SK-N-SH (cell line): ENCODE data around the gene CHRM4. TPM values are rescaled to one million over a fixed set of nuclear protein-coding genes. Genes with fewer than 3 reads are reported as not detected.

Experiments used
- CTCF ChIA-PET: fragments of 300-600, 350-600 bp; formaldehyde crosslinking; extraction: SDS; loops from one replicate; lab custom pipeline; 2021; lab: Yijun Ruan, JAX
- POLR2A ChIA-PET: fragments of 350-600 bp; sonication (Branson Sonifier 250); formaldehyde crosslinking; extraction: SDS; loops from one replicate; lab custom pipeline; 2020; ENCODE audit warnings: antibody characterized with exemption, inconsistent platforms; lab: Yijun Ruan, JAX
- DNase-seq: peaks from one replicate; pipeline ENCODE4 v3.0.0; 2012
- H2AFZ ChIP-seq: fragments of 200-600 bp; sonication (generic); 2 replicates; pipeline ENCODE4 v1.8.1; 2016; ENCODE audit warnings: antibody characterized with exemption, mild to moderate bottlenecking, low read depth
- H3F3A ChIP-seq: fragments of 200-600 bp; sonication (generic); replicated peaks from 2 replicates; pipeline ENCODE3; 2016; ENCODE audit warnings: antibody characterized with exemption, mild to moderate bottlenecking; ENCODE audit not compliant: insufficient read depth
- H3K27ac ChIP-seq, 2 experiments: fragments of 200-500 bp in 1 of 2; fragments of 200-600 bp in 1 of 2; sonication (Bioruptor generic) in 1 of 2; sonication (generic), shearing (Covaris generic) in 1 of 2; 2 replicates each; pipeline versions ENCODE4 v1.5.1 to v1.6.1; 2014 to 2016; ENCODE audit warnings: low read depth in 2 of 2, inconsistent platforms in 1 of 2, low read length in 1 of 2, mild to moderate bottlenecking in 1 of 2, mixed read lengths in 1 of 2
- H3K27me3 ChIP-seq: fragments of 200-600 bp; sonication (generic), shearing (Covaris generic); 2 replicates; pipeline ENCODE4 v1.6.1; 2016; ENCODE audit warnings: mixed run types; ENCODE audit not compliant: insufficient read depth
- H3K36me3 ChIP-seq, 2 experiments: fragments of 200-500 bp in 1 of 2; fragments of 200-600 bp in 1 of 2; sonication (Bioruptor generic) in 1 of 2; sonication (generic) in 1 of 2; replicated peaks in 1 of 2; 2 replicates each; pipeline versions ENCODE3 to v1.5.1; 2014 to 2016; ENCODE audit warnings: low read length in 1 of 2, mild to moderate bottlenecking in 1 of 2; ENCODE audit not compliant: insufficient read depth in 2 of 2, control insufficient read depth in 1 of 2
- H3K4me1 ChIP-seq, 2 experiments: fragments of 200-500 bp in 1 of 2; fragments of 200-600 bp in 1 of 2; sonication (Bioruptor generic) in 1 of 2; sonication (generic), shearing (Covaris generic) in 1 of 2; 2 replicates each; pipeline versions ENCODE4 v1.5.1 to v1.6.1; 2014 to 2016; ENCODE audit warnings: low read depth in 1 of 2, low read length in 1 of 2, mixed run types in 1 of 2; ENCODE audit not compliant: insufficient read depth in 2 of 2, control insufficient read depth in 1 of 2
- H3K4me2 ChIP-seq: fragments of 200-600 bp; sonication (generic), shearing (Covaris generic); 2 replicates; pipeline ENCODE4 v1.6.1; 2017; ENCODE audit warnings: mixed run types
- H3K4me3 ChIP-seq, 2 experiments: fragments of 200-500 bp in 1 of 2; fragments of 200-600 bp in 1 of 2; sonication (Bioruptor generic) in 1 of 2; sonication (generic), shearing (Covaris generic) in 1 of 2; 2 replicates each; pipeline versions ENCODE4 v1.5.1 to v1.8.1; 2014 to 2016; ENCODE audit warnings: low read depth in 2 of 2, inconsistent platforms in 1 of 2, low read length in 1 of 2, mild to moderate bottlenecking in 1 of 2, mixed read lengths in 1 of 2, moderate library complexity in 1 of 2
- H3K79me2 ChIP-seq: fragments of 200-600 bp; sonication (generic); 2 replicates; pipeline ENCODE4 v1.8.1; 2017; ENCODE audit warnings: mild to moderate bottlenecking; ENCODE audit not compliant: insufficient read depth
- H3K9ac ChIP-seq: fragments of 200-600 bp; sonication (generic); 2 replicates; pipeline ENCODE4 v1.6.1; 2017; ENCODE audit warnings: mixed run types
- H3K9me2 ChIP-seq: fragments of 200-600 bp; sonication (generic); 2 replicates; pipeline ENCODE4 v1.6.1; 2017; ENCODE audit warnings: mixed run types
- H3K9me3 ChIP-seq: fragments of 200-600 bp; sonication (generic); 2 replicates; pipeline ENCODE4 v1.6.1; 2017; ENCODE audit warnings: mixed run types, mild to moderate bottlenecking, moderate library complexity
- H4K20me1 ChIP-seq: fragments of 200-600 bp; sonication (generic); 2 replicates; pipeline ENCODE4 v1.6.1; 2017; ENCODE audit warnings: mild to moderate bottlenecking, mixed run types; ENCODE audit not compliant: insufficient read depth
- CHD2 ChIP-seq: fragments of 150-350 bp; IDR thresholded peaks from 2 replicates; pipeline ENCODE4 v1.6.1; 2018; ENCODE audit warnings: low read length; ENCODE audit not compliant: partially characterized antibody
- EZH2phosphoT487 ChIP-seq: fragments of 200-600 bp; sonication (generic); IDR thresholded peaks from 2 replicates; pipeline ENCODE4 v1.6.1; 2017; ENCODE audit warnings: low read depth, mixed run types, mild to moderate bottlenecking, antibody characterized with exemption, moderate library complexity, borderline replicate concordance
- FOXJ3 ChIP-seq: sonication (generic); formaldehyde crosslinking; IDR thresholded peaks from 2 replicates; pipeline ENCODE4 v1.5.1; 2020; ENCODE audit warnings: mild to moderate bottlenecking, missing genetic modification reagents
- GABPA ChIP-seq: IDR thresholded peaks from 2 replicates; pipeline ENCODE4 v1.4.0; 2012; ENCODE audit warnings: low read depth, mild to moderate bottlenecking
- JUND ChIP-seq: IDR thresholded peaks from 2 replicates; pipeline ENCODE4 v1.4.0; 2012
- MEF2A ChIP-seq: IDR thresholded peaks from 2 replicates; pipeline ENCODE4 v1.4.0; 2012; ENCODE audit warnings: low read depth, borderline replicate concordance
- MXI1 ChIP-seq: IDR thresholded peaks from 2 replicates; pipeline ENCODE4 v1.6.1; 2012; ENCODE audit warnings: mild to moderate bottlenecking, low read depth, low read length, improper control_type of control experiment
- NRF1 ChIP-seq: IDR thresholded peaks from 2 replicates; pipeline ENCODE4 v1.6.1; 2012; ENCODE audit warnings: low read depth, mild to moderate bottlenecking, low read length
- POLR2AphosphoS5 ChIP-seq: IDR thresholded peaks from 2 replicates; pipeline ENCODE4 v1.6.1; 2012; ENCODE audit warnings: low read depth, low read length
- RAD21 ChIP-seq: IDR thresholded peaks from 2 replicates; pipeline ENCODE4 v1.6.1; 2012; ENCODE audit warnings: mild to moderate bottlenecking, low read length
- RCOR1 ChIP-seq: fragments of 150-350 bp; IDR thresholded peaks from 2 replicates; pipeline ENCODE4 v1.6.1; 2017; ENCODE audit warnings: antibody characterized with exemption, low read length
- SIN3A ChIP-seq: IDR thresholded peaks from 2 replicates; pipeline ENCODE4 v1.6.1; 2012; ENCODE audit warnings: low read depth, mild to moderate bottlenecking, low read length, moderate library complexity, borderline replicate concordance
- SMC3 ChIP-seq: IDR thresholded peaks from 2 replicates; pipeline ENCODE4 v1.6.1; 2012; ENCODE audit warnings: low read depth, low read length, improper control_type of control experiment
- TEAD4 ChIP-seq: IDR thresholded peaks from 2 replicates; pipeline ENCODE4 v1.4.0; 2012; ENCODE audit warnings: mild to moderate bottlenecking, borderline replicate concordance; ENCODE audit not compliant: insufficient read depth
- WGBS: methylation state at CpG from one replicate; pipeline ENCODE4 v1.1.6; 2017; ENCODE audit warnings: low lambda C conversion rate; 5-methylcytosine and 5-hydroxymethylcytosine counted together
- polyA plus RNA-seq, 3 experiments: library from polyadenylated mRNA; depleted of rRNA; stranded (reverse); fragments of >200 nt; gene quantifications; 2 replicates each; pipeline ENCODE4 v1.2.3, GENCODE V29; 2012
- TF ChIP-seq, protein P1 (sequence below): IDR thresholded peaks from 2 replicates; pipeline ENCODE4 v1.6.1; 2012; ENCODE audit warnings: mild to moderate bottlenecking, low read depth, low read length, moderate library complexity
- TF ChIP-seq, protein P2 (sequence below): fragments of 150-350 bp; IDR thresholded peaks from 2 replicates; pipeline ENCODE4 v1.6.1; 2017; ENCODE audit warnings: antibody characterized with exemption, low read length, low read depth, borderline replicate concordance
- TF ChIP-seq, protein P3 (sequence below): fragments of 200-600 bp; sonication (generic); IDR thresholded peaks from 2 replicates; pipeline ENCODE4 v1.6.1; 2017; ENCODE audit warnings: antibody characterized with exemption, mild to moderate bottlenecking, moderate library complexity

Gene CHRM4
- polyA plus RNA-seq, 1 of the 3 experiments (the other 2 are of a cell fraction), result 0.26 TPM

DNA sequence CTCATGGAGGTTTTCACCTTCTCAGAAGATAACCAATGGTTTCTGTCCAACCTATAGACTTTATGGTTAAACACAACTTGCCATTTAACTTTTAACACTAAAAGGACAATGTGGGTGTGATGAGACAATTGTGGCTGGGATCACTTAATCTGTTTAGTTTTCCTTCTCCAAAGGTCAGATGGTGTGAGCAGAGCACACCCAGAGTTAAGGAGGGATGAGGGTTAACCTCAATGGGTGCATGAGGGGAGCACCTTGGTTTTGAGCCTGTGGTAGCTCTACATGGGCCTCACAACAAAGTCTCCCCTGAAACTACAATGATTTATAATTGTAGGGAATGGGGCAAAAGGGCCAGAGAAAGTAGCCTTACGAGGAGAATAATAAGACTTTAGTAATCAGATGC, 28.9 kb upstream of the CHRM4 start (continued):
- TF ChIP-seq MEF2A (no peak), EZH2phosphoT487 (no peak), SIN3A (no peak)

DNA sequence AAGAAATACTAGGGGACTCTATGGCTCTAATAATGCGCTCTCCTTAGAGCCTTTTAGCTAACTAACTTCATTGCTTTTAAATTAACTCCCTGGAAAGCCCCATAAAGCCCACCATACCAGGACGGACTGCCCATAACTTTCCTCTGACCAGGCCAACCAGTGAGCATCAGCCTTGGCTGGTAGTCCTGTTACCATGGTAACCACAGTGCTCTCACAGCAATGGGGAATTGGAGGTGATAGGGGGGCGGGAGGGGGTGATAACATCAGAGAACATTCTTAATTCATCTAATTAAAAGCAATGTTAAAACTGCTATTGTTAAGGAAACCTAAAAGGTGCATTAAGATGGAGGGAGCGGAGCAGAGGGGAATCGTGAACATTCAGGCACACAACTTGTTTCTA, 27.2 kb upstream of the CHRM4 start:
- H3K4me2 ChIP-seq, result no peak overlapping the region
- no peak for DNase-seq
- H3K9me2 ChIP-seq, result no peaks in the 10 kb centered on the region
- 92% methylated on average over 5 of the region's 5 CpGs for WGBS
- no peak overlapping the region for H3K4me3 ChIP-seq
- H3K4me1 ChIP-seq, result peaks cover 3 to 10% of the 10 kb centered on the region in 2 experiments; a peak in 2 of 4 replicates
- POLR2A ChIA-PET, result no interaction called here
- no peak overlapping the region for H2AFZ ChIP-seq
- H3K9me3 ChIP-seq, result no peaks in the 10 kb centered on the region
- H3K79me2 ChIP-seq, result no peaks in the 10 kb centered on the region
- no peaks in the 10 kb centered on the region for H3K27me3 ChIP-seq
- TF ChIP-seq, protein P1, sequence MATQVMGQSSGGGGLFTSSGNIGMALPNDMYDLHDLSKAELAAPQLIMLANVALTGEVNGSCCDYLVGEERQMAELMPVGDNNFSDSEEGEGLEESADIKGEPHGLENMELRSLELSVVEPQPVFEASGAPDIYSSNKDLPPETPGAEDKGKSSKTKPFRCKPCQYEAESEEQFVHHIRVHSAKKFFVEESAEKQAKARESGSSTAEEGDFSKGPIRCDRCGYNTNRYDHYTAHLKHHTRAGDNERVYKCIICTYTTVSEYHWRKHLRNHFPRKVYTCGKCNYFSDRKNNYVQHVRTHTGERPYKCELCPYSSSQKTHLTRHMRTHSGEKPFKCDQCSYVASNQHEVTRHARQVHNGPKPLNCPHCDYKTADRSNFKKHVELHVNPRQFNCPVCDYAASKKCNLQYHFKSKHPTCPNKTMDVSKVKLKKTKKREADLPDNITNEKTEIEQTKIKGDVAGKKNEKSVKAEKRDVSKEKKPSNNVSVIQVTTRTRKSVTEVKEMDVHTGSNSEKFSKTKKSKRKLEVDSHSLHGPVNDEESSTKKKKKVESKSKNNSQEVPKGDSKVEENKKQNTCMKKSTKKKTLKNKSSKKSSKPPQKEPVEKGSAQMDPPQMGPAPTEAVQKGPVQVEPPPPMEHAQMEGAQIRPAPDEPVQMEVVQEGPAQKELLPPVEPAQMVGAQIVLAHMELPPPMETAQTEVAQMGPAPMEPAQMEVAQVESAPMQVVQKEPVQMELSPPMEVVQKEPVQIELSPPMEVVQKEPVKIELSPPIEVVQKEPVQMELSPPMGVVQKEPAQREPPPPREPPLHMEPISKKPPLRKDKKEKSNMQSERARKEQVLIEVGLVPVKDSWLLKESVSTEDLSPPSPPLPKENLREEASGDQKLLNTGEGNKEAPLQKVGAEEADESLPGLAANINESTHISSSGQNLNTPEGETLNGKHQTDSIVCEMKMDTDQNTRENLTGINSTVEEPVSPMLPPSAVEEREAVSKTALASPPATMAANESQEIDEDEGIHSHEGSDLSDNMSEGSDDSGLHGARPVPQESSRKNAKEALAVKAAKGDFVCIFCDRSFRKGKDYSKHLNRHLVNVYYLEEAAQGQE, result no peak
- no peak for TF ChIP-seq POLR2AphosphoS5
- TF ChIP-seq RAD21, result no peak
- no peak for TF ChIP-seq CHD2
- TF ChIP-seq JUND, result no peak
- no peak for TF ChIP-seq EZH2phosphoT487
- no peak for TF ChIP-seq FOXJ3 (CRISPR knock-in tag)
- TF ChIP-seq RCOR1, result no peak
- TF ChIP-seq TEAD4, result no peak
- TF ChIP-seq, protein P2, sequence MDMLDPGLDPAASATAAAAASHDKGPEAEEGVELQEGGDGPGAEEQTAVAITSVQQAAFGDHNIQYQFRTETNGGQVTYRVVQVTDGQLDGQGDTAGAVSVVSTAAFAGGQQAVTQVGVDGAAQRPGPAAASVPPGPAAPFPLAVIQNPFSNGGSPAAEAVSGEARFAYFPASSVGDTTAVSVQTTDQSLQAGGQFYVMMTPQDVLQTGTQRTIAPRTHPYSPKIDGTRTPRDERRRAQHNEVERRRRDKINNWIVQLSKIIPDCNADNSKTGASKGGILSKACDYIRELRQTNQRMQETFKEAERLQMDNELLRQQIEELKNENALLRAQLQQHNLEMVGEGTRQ, result no peak
- no peak for TF ChIP-seq NRF1
- TF ChIP-seq MXI1, result no peak
- TF ChIP-seq SMC3, result no peak
- TF ChIP-seq, protein P3, sequence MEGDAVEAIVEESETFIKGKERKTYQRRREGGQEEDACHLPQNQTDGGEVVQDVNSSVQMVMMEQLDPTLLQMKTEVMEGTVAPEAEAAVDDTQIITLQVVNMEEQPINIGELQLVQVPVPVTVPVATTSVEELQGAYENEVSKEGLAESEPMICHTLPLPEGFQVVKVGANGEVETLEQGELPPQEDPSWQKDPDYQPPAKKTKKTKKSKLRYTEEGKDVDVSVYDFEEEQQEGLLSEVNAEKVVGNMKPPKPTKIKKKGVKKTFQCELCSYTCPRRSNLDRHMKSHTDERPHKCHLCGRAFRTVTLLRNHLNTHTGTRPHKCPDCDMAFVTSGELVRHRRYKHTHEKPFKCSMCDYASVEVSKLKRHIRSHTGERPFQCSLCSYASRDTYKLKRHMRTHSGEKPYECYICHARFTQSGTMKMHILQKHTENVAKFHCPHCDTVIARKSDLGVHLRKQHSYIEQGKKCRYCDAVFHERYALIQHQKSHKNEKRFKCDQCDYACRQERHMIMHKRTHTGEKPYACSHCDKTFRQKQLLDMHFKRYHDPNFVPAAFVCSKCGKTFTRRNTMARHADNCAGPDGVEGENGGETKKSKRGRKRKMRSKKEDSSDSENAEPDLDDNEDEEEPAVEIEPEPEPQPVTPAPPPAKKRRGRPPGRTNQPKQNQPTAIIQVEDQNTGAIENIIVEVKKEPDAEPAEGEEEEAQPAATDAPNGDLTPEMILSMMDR, result no peak
- no peak for TF ChIP-seq GABPA
- no peaks in the 10 kb centered on the region for H3F3A ChIP-seq
- CTCF ChIA-PET, result interaction anchor here (1.1 to 1.9 kb wide), 4 partner anchors 30 to 1134 kb away, joined by 3 to 5 read pairs (median 3); partner anchors contain the start of gene CELF1
- peaks cover 11 to 45% of the 10 kb centered on the region in 2 experiments for H3K36me3 ChIP-seq
- H3K9ac ChIP-seq, result no peak overlapping the region
- no peaks in the 10 kb centered on the region for H4K20me1 ChIP-seq
- H3K27ac ChIP-seq, result no peak overlapping the region
